Activated naive CD4-positive, alpha-beta T cell treated with anti-CD3 and anti-CD28 coated beads for 36 hours (primary cell): ENCODE measurements around the gene SVOP. TPM values are rescaled to one million over a fixed set of nuclear protein-coding genes. Genes with fewer than 3 reads are reported as not detected.
"Not testable (repeated sequence)": the region's sequence is repeated elsewhere in the genome, so short reads cannot be mapped to it uniquely, and the experiment has no call there.

Experiments used
- CTCF ChIA-PET: fragments of 350-600 bp; sonication (Branson Sonifier 250); formaldehyde crosslinking; loops from one replicate; lab custom pipeline; 2021; ENCODE audit warnings: antibody characterized with exemption; lab: Charles Lee
- DNase-seq: peaks from one replicate; pipeline ENCODE4 v3.0.0-alpha.2; 2020
- H3K27ac Mint-ChIP-seq: one replicate; pipeline ENCODE4 v1.8.0; 2021; ENCODE audit warnings: mild to moderate bottlenecking, mixed read lengths
- H3K27me3 Mint-ChIP-seq: one replicate; pipeline ENCODE4 v1.8.0; 2021; ENCODE audit warnings: low read depth, mixed read lengths
- H3K36me3 Mint-ChIP-seq: one replicate; pipeline ENCODE4 v1.8.0; 2021; ENCODE audit warnings: low read depth, mixed read lengths
- H3K4me1 Mint-ChIP-seq: one replicate; pipeline ENCODE4 v1.8.0; 2021; ENCODE audit warnings: low read depth, mixed read lengths
- H3K4me3 Mint-ChIP-seq: one replicate; pipeline ENCODE4 v1.8.0; 2021; ENCODE audit warnings: mild to moderate bottlenecking, moderate library complexity, mixed read lengths
- H3K9me3 Mint-ChIP-seq: one replicate; pipeline ENCODE4 v1.8.0; 2021; ENCODE audit warnings: mixed read lengths
- intact Hi-C: fragments of 100-400 bp; cut with micrococcal nuclease; formaldehyde crosslinking; loops from one replicate; pipeline ENCODE4 v1.15.1; 2023
- total RNA-seq, 2 experiments: library from RNA; stranded (reverse); gene quantifications; one replicate each; pipeline ENCODE4 v1.2.3, GENCODE V29; 2021

Gene SVOP
- total RNA-seq, 2 experiments from 2014 or later, result not detected

DNA sequence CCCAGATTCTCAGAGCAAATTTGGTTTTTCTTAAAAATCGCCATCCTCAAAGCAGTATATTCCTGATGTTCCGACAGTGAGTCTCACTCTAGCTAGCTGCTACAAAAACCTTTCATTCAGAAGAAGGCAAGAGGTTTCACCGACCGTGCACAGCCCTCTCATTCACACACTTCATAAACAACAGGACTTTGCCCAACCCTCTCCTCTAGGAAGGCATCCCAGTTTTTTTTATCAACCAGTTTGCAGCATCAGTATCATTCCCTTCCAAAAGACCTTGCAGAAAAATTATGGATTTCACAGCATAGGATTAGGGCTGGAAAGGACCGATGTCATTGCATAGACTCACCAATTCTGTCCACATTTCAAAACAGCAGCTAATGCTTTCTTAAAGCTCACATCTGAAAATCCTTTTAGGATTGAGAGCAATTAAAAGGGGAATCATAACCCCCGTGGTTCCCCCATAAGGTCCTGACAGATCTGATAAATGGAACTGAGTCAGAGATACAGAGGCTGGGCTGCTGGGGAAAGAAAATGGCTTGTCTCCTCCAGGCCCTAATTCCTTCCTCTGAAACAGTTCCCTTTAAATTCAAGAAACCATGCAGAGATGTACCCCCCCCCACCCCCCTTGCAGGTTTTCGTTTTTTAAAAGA is 597 bp downstream of the SVOP start:
- H3K4me1 Mint-ChIP-seq, result peaks cover 5% of the 10 kb centered on the region
- CTCF ChIA-PET, result no interaction called here

DNA sequence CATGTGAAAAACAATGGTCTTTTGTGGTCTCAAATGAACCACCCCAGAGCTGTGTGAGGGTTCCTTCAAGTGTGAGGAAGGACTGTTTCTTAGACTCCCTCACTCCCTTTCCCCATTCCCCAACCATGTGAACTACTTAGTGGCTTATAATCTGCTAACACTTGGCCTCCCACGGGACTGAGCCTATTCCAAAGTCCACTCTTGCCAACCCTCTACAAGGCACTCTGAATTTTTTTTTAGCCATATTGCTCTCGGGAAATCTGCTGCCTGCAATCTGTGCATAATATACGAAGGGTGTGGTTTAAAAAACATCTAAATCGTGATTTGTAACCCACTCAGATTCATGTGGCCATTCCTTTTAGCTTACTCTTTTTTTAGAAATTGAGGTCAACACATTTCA is 2.6 kb downstream of the SVOP start:
- CTCF ChIA-PET, result interaction anchor here (0.6 kb wide), 1 partner anchor 176 kb away, joined by 4 read pairs; no protein-coding TSS in a partner anchor
- peaks cover 41% of the 10 kb centered on the region for H3K27me3 Mint-ChIP-seq

More for the DNA sequence above, 597 bp downstream of the SVOP start:
- intact Hi-C loops, result no loop called here
- no peaks in the 10 kb centered on the region for H3K36me3 Mint-ChIP-seq
- H3K4me3 Mint-ChIP-seq, result no peak overlapping the region
- no peaks in the 10 kb centered on the region for H3K9me3 Mint-ChIP-seq
- peaks cover 41% of the 10 kb centered on the region for H3K27me3 Mint-ChIP-seq
- no peak for DNase-seq
- H3K27ac Mint-ChIP-seq, result no peak overlapping the region

DNA sequence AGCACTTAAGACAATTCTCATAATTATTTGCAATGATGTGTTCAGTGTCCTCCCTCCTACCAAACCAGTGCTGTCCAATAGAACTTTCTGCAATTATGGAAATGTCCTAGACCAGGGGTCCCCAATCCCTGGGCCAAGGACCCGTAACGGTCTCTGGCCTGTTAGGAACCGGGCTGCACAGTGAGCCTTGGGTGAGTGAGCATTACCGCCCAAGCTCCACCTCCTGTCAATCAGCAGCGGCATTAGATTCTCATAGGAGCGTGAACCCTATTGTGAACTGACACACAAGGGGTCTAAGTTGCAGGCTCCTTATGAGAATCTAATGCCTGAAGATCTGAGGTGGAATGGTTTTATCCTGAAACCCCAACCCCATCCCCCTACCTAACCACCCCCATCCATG is 3.9 kb downstream of the SVOP start:
- no peak overlapping the region for H3K27ac Mint-ChIP-seq
- H3K27me3 Mint-ChIP-seq, result peaks cover 36% of the 10 kb centered on the region
- no peak for DNase-seq
- intact Hi-C loops, result no loop called here
- no peaks in the 10 kb centered on the region for H3K9me3 Mint-ChIP-seq
- CTCF ChIA-PET, result no interaction called here
- H3K36me3 Mint-ChIP-seq, result no peaks in the 10 kb centered on the region
- no peak overlapping the region for H3K4me3 Mint-ChIP-seq
- peaks cover 5% of the 10 kb centered on the region for H3K4me1 Mint-ChIP-seq

More for the DNA sequence above, 2.6 kb downstream of the SVOP start:
- Mint-ChIP-seq H3K4me3 (no peak overlapping the region), H3K9me3 (no peaks in the 10 kb centered on the region), H3K4me1 (peaks cover 5% of the 10 kb centered on the region), H3K36me3 (no peaks in the 10 kb centered on the region), H3K27ac (no peak overlapping the region)
- no peak for DNase-seq
- intact Hi-C loops, result no loop called here

DNA sequence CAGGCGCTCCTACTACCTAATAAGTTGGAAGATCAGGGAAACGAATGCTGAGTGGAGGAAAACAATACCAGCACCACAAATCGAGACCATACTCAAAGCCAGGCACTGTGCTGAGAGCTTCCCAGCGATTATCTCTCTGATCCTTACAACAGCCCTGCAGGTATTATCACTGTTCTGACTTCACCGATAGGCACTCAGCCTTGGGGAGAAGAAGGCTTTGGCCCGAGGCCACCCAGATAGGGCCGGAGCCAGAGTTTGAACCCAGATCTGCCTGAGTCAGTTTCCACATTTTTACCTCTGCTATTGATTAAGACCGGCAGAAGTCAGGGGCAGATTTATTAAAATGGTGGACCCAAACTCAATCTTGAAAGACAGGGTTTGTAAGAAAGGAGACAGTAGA is 4.9 kb downstream of the SVOP start:
- Mint-ChIP-seq H3K4me1 (peaks cover 4% of the 10 kb centered on the region), H3K9me3 (no peaks in the 10 kb centered on the region), H3K4me3 (no peak overlapping the region), H3K27me3 (peaks cover 30% of the 10 kb centered on the region), H3K36me3 (no peaks in the 10 kb centered on the region), H3K27ac (no peak overlapping the region)
- intact Hi-C loops, result no loop called here
- CTCF ChIA-PET, result no interaction called here
- DNase-seq, result no peak

DNA sequence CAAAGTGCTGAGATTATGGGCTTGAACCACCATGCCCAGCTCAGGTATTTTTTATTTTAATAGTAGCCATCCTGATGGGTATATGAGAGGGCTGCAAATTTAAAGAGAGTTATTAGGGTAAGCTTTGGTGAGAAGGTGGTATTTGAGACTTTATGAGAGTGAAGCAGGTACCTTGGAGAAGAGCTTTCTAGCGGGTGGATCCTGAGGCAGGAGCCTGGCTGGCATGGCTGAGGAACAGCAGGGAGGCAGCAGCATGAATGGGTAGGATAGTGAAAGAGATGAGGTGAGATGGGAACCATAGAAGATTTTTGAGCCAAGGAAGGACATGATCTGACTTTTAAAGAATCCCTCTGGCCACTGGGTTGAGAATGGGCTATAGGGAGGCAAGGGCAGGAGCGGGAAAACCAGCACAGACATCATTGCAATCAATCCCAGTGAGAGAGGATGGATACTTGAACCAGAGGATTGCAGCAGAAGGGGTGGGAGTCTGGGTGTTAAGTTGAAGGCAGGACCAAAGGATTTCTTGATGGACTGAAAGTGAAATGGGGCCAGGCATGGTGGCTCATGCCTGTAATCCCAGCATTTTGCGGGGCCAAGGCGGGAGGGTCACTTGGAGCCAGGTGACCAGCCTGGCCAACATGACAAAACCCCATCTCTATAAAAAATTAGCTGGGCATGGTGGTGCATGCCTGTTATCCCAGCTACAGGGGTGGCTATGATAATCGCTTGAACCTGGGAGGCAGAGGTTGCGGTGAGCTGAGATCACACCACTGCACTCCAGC is 5.7 kb downstream of the SVOP start:
- H3K27me3 Mint-ChIP-seq, result peaks cover 21% of the 10 kb centered on the region
- intact Hi-C loops, result no loop called here
- H3K4me3 Mint-ChIP-seq, result no peak overlapping the region
- CTCF ChIA-PET, result no interaction called here
- H3K27ac Mint-ChIP-seq, result no peak overlapping the region
- no peak for DNase-seq
- H3K9me3 Mint-ChIP-seq, result no peaks in the 10 kb centered on the region
- H3K4me1 Mint-ChIP-seq, result no peaks in the 10 kb centered on the region
- no peaks in the 10 kb centered on the region for H3K36me3 Mint-ChIP-seq

DNA sequence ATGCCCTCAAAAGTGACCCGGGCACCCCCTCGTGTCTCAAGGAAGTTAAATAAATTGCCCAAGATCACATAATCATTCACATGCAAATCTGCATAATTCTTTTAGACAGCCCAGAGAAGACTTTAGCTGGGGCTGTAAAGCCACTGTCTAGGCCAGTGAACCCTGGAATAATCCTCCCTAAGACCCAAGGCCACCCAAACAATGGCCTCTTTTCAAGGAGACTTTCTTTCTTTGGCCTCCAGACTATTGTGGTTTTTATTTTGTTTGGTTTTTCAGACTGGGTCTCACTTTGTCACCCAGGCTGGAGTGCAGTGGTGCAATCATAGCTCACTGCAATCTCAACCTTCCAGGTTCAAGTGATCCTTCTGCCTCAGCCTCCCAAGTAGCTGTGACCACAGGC is 10.6 kb downstream of the SVOP start:
- no peaks in the 10 kb centered on the region for H3K4me1 Mint-ChIP-seq
- CTCF ChIA-PET, result no interaction called here
- no peak overlapping the region for H3K4me3 Mint-ChIP-seq
- H3K9me3 Mint-ChIP-seq, result no peaks in the 10 kb centered on the region
- no peak for DNase-seq
- peaks cover 3% of the 10 kb centered on the region for H3K27me3 Mint-ChIP-seq
- intact Hi-C loops, result no loop called here
- no peaks in the 10 kb centered on the region for H3K36me3 Mint-ChIP-seq
- no peak overlapping the region for H3K27ac Mint-ChIP-seq

DNA sequence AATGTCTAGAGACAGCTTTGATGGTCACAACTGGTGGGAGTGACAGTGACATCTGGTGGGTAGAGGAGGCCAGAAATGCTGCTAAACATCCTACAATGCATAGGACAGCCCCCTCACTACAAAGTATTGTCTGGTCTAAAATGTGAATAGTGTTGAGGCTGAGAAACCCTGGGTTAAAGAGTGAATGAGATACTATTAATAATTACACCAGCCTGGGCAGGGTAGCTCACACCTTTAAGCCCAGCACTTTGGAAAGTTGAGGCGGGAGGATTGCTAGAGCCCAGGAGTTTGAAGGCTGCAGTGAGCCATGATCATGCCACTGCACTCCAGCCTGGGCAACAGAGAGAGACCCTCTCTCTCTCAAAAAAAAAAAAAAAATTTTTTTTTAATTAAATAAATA is 11.1 kb downstream of the SVOP start:
- CTCF ChIA-PET, result no interaction called here
- DNase-seq, result no peak
- H3K36me3 Mint-ChIP-seq, result no peaks in the 10 kb centered on the region
- H3K27me3 Mint-ChIP-seq, result peaks cover 3% of the 10 kb centered on the region
- H3K4me3 Mint-ChIP-seq, result no peak overlapping the region
- intact Hi-C loops, result no loop called here
- H3K9me3 Mint-ChIP-seq, result no peaks in the 10 kb centered on the region
- H3K27ac Mint-ChIP-seq, result no peak overlapping the region
- H3K4me1 Mint-ChIP-seq, result no peaks in the 10 kb centered on the region

DNA sequence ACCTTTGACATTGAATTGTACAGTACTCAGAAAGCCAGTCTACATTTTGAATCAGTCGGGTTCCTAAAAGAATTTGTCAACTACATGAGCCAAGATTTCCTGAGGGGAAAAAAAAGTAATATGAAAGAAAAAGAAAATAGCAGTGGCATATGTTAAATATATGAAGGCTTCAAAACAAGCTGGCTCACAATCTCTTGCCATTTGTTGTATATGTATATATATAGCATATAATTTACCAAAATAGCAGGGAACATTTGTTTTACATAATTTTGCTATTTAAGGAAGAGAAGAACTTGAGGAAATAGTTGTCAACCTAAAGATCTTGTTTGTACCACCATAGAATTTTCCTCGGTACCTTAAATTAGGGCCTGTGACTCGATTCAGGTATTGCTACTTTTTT is 16.9 kb downstream of the SVOP start:
- Mint-ChIP-seq H3K9me3 (no peaks in the 10 kb centered on the region), H3K4me3 (no peak overlapping the region), H3K4me1 (no peaks in the 10 kb centered on the region), H3K36me3 (no peaks in the 10 kb centered on the region), H3K27me3 (peaks cover 3% of the 10 kb centered on the region), H3K27ac (no peak overlapping the region)
- CTCF ChIA-PET, result no interaction called here
- intact Hi-C loops, result no loop called here
- no peak for DNase-seq

DNA sequence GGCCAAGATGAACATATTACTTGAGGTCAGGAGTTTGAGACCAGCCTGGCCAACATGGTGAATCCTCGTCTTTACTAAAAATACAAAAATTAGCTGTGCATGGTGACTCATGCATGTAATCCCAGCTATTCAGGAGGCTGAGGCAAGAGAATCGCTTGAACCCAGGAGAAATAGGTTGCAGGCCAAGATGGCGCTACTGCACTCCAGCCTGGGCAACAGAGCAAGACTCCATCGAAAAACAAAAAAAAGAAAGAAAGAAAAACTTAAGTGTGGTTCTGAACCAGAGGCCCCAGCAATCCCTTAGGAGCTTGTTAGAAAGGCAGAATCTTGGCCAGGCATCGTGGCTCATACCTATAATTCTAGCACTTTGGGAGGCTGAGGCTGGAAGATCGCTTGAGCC is 24.5 kb downstream of the SVOP start:
- Mint-ChIP-seq H3K4me3 (no peak overlapping the region), H3K36me3 (no peaks in the 10 kb centered on the region), H3K9me3 (peaks cover 5% of the 10 kb centered on the region), H3K27ac (no peak overlapping the region), H3K27me3 (peaks cover 7% of the 10 kb centered on the region), H3K4me1 (peaks cover 3% of the 10 kb centered on the region)
- CTCF ChIA-PET, result no interaction called here
- no peak for DNase-seq
- intact Hi-C loops, result no loop called here

DNA sequence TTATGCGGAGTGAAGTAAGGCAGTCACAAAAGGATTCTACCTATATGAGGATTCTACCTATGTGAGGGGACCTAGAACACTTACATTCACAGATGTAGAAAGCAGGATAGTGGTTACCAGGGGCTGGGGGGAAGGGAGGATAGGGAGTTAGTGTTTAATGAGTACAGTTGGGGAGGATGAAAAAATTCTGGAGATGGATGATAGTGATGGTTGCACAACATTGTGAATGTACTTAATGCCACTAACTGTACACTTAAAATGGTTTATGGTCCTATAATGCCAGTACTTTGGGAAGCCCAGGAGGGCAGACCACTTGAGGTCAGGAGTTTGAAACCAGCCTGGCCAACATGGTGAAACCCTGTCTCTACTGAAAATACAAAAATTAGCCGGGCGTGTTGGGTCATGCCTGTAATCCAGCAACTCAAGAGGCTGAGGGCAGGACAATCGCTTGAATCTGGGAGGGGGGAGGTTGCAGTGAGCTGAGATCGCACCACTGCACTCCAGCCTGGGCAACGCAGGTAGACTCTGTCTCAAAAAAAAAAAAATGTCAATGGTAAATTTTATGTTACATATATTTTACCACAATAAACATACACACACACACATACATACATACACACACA is 25.4 kb downstream of the SVOP start:
- CTCF ChIA-PET, result no interaction called here
- no peak for DNase-seq
- Mint-ChIP-seq H3K36me3 (no peaks in the 10 kb centered on the region), H3K27me3 (peaks cover 7% of the 10 kb centered on the region), H3K4me1 (peaks cover 3% of the 10 kb centered on the region), H3K27ac (no peak overlapping the region), H3K9me3 (peaks cover 5% of the 10 kb centered on the region), H3K4me3 (no peak overlapping the region)
- intact Hi-C loops, result no loop called here

DNA sequence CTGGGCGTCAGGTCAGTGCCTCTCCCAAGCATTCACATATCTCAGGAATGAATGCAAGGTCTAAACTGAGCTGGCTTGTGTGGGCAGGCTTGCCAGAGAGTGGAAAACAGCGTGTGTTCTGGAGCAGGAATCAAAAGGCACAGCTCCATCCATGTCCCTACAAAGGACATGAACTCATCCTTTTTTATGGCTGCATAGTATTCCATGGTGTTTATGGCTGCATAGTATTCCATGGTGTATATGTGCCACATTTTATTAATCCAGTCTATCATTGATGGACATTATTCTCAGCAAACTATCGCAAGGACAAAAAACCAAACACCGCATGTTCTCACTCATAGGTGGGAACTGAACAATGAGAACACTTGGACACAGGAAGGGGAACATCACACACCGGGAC is 30.8 kb downstream of the SVOP start:
- intact Hi-C loops, H3K27ac Mint-ChIP-seq, H3K4me1 Mint-ChIP-seq, H3K9me3 Mint-ChIP-seq, H3K27me3 Mint-ChIP-seq, H3K4me3 Mint-ChIP-seq, CTCF ChIA-PET, DNase-seq, H3K36me3 Mint-ChIP-seq: not testable (repeated sequence)

DNA sequence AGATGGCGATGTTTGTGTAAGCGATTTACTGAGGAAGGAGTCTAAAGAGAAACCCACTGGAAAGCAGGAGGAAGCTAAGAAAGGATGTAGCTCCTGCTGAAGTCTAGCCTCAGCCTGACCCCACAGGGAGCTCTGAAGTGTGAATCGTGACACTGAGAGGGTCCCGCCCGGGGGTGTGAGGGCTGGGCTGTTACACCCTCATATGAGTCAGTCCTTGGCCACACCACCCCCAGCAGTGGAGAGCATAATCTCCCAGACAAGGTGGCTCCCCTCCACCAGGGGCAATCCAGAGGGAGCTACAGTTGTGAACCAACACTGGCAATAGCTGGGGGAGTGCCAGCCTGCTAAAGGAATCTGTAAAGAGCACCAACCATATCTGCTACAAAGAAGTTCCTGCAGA is 31.5 kb downstream of the SVOP start:
- Mint-ChIP-seq H3K27ac (no peak overlapping the region), H3K27me3 (no peaks in the 10 kb centered on the region), H3K9me3 (no peaks in the 10 kb centered on the region), H3K36me3 (no peaks in the 10 kb centered on the region), H3K4me3 (no peak overlapping the region), H3K4me1 (no peaks in the 10 kb centered on the region)
- CTCF ChIA-PET, result interaction anchor here (0.7 kb wide), 1 partner anchor 37 kb away, joined by 3 read pairs; no protein-coding TSS in a partner anchor
- DNase-seq, result no peak
- intact Hi-C loops, result no loop called here

DNA sequence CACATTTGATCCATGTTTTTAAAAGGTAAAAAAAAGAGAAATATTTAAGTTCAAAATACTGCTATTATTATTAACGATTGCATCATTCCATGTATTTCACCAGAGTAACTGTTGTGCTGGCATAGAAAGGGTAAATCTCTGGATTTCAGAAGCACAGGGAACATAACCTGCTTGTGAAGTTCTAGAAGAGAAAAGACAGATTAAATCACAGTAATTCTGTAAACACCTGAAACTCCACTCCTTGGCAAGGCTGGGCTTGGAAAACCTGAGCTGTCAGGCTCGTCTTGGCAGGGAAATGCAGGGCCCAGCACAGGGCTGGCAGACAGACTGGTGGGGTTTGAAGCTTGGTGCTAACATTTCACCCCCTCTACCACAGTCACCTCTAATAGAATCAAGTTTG is 35.1 kb downstream of the SVOP start:
- intact Hi-C loops, result no loop called here
- Mint-ChIP-seq H3K4me1 (no peaks in the 10 kb centered on the region), H3K4me3 (no peak overlapping the region), H3K27me3 (no peaks in the 10 kb centered on the region), H3K36me3 (no peaks in the 10 kb centered on the region), H3K9me3 (no peaks in the 10 kb centered on the region), H3K27ac (no peak overlapping the region)
- CTCF ChIA-PET, result no interaction called here
- DNase-seq, result no peak
